Measurements from ENCODE around the gene MPZL2. TPM values are rescaled to one million over a fixed set of nuclear protein-coding genes. Genes with fewer than 3 reads are reported as not detected.

The MPZL2 gene
- polyA plus RNA-seq, 1 of the 3 experiments (the other 2 are of a cell fraction) = 6.2 TPM

DNA sequence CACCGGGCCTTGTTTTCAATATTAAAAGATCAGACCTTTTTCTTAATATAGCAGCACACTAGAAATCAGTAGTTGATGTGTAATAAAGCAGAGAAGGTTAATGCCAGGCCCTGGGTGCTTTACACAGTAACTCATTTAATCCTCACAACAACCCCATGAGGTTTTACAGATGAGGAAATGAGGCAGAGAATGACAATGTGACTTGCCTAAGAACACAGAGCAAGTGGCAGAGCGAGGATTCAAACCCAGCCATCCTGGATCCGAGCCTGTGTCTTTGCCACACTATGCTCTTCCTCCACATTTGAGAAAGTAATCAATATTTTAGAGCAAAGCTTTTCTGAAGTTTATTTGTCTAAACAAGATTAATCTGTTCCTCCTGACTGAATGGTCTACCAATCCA is 46.5 kb downstream of the MPZL2 start:
- Histone ChIP-seq H3K9ac (no peak overlapping the region), H3F3A (replicated peaks; ENCODE audit: insufficient read depth) (no peaks in the 10 kb centered on the region), H4K20me1 (ENCODE audit: insufficient read depth) (no peaks in the 10 kb centered on the region), H3K4me1 (ENCODE audit: control insufficient read depth in 1 of 2, insufficient read depth in 2 of 2, low read depth in 1 of 2, low read length in 1 of 2) (no peaks in the 10 kb centered on the region), H3K4me3 (ENCODE audit: low read depth in 2 of 2, low read length in 1 of 2) (no peak overlapping the region), H3K79me2 (ENCODE audit: insufficient read depth) (no peaks in the 10 kb centered on the region), H3K36me3 (replicated peaks in 1 of 2; ENCODE audit: control insufficient read depth in 1 of 2, insufficient read depth in 2 of 2, low read length in 1 of 2) (no peaks in the 10 kb centered on the region), H2AFZ (ENCODE audit: low read depth) (no peak overlapping the region), H3K27ac (ENCODE audit: low read depth in 2 of 2, low read length in 1 of 2) (no peak overlapping the region), H3K9me2 (no peaks in the 10 kb centered on the region), H3K9me3 (no peaks in the 10 kb centered on the region), H3K27me3 (ENCODE audit: insufficient read depth) (peaks cover 65% of the 10 kb centered on the region), H3K4me2 (no peak overlapping the region)
- WGBS (ENCODE audit: low lambda C conversion rate) = 35% methylated on average over 3 of the region's 3 CpGs
- TF ChIP-seq GABPA (IDR thresholded peaks at IDR 0.05; ENCODE audit: low read depth) (no peak), MXI1 (IDR thresholded peaks at IDR 0.05; ENCODE audit: low read depth, low read length) (no peak), SIN3A (IDR thresholded peaks at IDR 0.05; ENCODE audit: borderline replicate concordance, low read depth, low read length) (no peak), RFX5 (IDR thresholded peaks at IDR 0.05; ENCODE audit: low read length) (no peak), RCOR1 (IDR thresholded peaks at IDR 0.05; ENCODE audit: low read length) (no peak), TEAD4 (IDR thresholded peaks at IDR 0.05; ENCODE audit: borderline replicate concordance, insufficient read depth) (no peak), SMC3 (IDR thresholded peaks at IDR 0.05; ENCODE audit: low read depth, low read length) (no peak), TAF1 (IDR thresholded peaks at IDR 0.05; ENCODE audit: borderline replicate concordance, low read depth, low read length) (no peak), FOSL2 (IDR thresholded peaks at IDR 0.05; ENCODE audit: borderline replicate concordance, low read depth) (no peak), JUND (IDR thresholded peaks at IDR 0.05) (no peak)
- TF ChIP-seq, protein P1, sequence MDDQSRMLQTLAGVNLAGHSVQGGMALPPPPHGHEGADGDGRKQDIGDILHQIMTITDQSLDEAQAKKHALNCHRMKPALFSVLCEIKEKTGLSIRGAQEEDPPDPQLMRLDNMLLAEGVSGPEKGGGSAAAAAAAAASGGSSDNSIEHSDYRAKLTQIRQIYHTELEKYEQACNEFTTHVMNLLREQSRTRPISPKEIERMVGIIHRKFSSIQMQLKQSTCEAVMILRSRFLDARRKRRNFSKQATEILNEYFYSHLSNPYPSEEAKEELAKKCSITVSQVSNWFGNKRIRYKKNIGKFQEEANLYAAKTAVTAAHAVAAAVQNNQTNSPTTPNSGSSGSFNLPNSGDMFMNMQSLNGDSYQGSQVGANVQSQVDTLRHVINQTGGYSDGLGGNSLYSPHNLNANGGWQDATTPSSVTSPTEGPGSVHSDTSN (IDR thresholded peaks at IDR 0.05) = no peak
- TF ChIP-seq, protein P2, sequence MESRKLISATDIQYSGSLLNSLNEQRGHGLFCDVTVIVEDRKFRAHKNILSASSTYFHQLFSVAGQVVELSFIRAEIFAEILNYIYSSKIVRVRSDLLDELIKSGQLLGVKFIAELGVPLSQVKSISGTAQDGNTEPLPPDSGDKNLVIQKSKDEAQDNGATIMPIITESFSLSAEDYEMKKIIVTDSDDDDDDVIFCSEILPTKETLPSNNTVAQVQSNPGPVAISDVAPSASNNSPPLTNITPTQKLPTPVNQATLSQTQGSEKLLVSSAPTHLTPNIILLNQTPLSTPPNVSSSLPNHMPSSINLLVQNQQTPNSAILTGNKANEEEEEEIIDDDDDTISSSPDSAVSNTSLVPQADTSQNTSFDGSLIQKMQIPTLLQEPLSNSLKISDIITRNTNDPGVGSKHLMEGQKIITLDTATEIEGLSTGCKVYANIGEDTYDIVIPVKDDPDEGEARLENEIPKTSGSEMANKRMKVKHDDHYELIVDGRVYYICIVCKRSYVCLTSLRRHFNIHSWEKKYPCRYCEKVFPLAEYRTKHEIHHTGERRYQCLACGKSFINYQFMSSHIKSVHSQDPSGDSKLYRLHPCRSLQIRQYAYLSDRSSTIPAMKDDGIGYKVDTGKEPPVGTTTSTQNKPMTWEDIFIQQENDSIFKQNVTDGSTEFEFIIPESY (IDR thresholded peaks at IDR 0.05; ENCODE audit: borderline replicate concordance, low read depth) = no peak
- TF ChIP-seq, protein P3, sequence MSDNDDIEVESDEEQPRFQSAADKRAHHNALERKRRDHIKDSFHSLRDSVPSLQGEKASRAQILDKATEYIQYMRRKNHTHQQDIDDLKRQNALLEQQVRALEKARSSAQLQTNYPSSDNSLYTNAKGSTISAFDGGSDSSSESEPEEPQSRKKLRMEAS (IDR thresholded peaks at IDR 0.05; ENCODE audit: low read depth) = no peak
- DNase-seq = no peak
- ChIA-PET POLR2A (no interaction called here), CTCF (no interaction called here)

DNA sequence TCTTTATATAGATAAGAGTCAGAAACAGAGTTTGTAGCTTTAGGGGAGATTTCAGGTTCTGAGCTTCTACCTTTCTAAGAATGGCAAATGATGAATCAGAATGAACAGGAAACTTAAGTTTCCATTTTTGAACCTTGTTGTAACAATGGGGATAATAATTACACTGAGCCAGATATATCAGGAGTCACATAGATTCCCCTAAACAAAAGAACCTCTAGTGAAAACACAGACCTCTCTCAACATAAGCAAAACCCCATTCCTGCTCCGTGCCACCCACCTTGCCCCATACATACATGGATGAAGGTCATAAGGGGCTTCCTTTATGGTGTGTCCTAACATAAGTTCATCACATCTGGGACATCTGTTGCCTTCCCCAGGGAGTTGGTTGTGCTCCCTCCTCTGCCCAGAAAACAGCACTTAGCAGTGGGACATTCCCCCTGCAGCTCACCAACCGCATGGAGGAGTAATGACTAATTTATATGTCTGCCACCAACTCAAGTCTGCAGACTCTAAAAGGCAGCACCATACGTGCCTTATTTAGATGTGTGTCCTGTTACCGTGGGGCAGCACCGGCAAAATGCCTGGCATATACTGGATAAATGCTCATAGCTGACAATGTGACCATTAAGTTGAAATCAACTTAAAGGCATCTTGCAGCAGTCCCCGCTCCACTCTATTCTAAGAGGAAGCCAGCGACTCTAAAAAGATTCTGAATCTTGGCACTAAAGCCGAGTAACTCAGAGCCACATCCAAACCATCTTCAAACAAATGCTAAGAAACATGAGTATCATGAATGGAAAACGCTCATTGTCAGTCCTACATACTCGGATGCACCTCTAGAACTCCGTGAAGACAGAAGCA is 47.2 kb downstream of the MPZL2 start:
- no peak for TF ChIP-seq EP300 (IDR thresholded peaks at IDR 0.05; ENCODE audit: borderline replicate concordance in 1 of 2, low read depth in 1 of 2, low read length in 1 of 2)
- no peak for TF ChIP-seq MXI1 (IDR thresholded peaks at IDR 0.05; ENCODE audit: low read depth, low read length)
- TF ChIP-seq, protein P4, sequence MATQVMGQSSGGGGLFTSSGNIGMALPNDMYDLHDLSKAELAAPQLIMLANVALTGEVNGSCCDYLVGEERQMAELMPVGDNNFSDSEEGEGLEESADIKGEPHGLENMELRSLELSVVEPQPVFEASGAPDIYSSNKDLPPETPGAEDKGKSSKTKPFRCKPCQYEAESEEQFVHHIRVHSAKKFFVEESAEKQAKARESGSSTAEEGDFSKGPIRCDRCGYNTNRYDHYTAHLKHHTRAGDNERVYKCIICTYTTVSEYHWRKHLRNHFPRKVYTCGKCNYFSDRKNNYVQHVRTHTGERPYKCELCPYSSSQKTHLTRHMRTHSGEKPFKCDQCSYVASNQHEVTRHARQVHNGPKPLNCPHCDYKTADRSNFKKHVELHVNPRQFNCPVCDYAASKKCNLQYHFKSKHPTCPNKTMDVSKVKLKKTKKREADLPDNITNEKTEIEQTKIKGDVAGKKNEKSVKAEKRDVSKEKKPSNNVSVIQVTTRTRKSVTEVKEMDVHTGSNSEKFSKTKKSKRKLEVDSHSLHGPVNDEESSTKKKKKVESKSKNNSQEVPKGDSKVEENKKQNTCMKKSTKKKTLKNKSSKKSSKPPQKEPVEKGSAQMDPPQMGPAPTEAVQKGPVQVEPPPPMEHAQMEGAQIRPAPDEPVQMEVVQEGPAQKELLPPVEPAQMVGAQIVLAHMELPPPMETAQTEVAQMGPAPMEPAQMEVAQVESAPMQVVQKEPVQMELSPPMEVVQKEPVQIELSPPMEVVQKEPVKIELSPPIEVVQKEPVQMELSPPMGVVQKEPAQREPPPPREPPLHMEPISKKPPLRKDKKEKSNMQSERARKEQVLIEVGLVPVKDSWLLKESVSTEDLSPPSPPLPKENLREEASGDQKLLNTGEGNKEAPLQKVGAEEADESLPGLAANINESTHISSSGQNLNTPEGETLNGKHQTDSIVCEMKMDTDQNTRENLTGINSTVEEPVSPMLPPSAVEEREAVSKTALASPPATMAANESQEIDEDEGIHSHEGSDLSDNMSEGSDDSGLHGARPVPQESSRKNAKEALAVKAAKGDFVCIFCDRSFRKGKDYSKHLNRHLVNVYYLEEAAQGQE (IDR thresholded peaks at IDR 0.05; ENCODE audit: low read depth, low read length) = no peak
- TF ChIP-seq FOSL2 (IDR thresholded peaks at IDR 0.05; ENCODE audit: borderline replicate concordance, low read depth) = no peak
- no peak for TF ChIP-seq YY1 (IDR thresholded peaks at IDR 0.05; ENCODE audit: low read depth)
- TF ChIP-seq FOXM1 (IDR thresholded peaks at IDR 0.05; ENCODE audit: low read depth) = no peak
- TF ChIP-seq EZH2phosphoT487 (IDR thresholded peaks at IDR 0.05; ENCODE audit: borderline replicate concordance, low read depth) = no peak
- Histone ChIP-seq H3K9ac (no peak overlapping the region), H3K9me2 (no peaks in the 10 kb centered on the region), H3K79me2 (ENCODE audit: insufficient read depth) (no peaks in the 10 kb centered on the region), H3K36me3 (replicated peaks in 1 of 2; ENCODE audit: control insufficient read depth in 1 of 2, insufficient read depth in 2 of 2, low read length in 1 of 2) (no peaks in the 10 kb centered on the region), H3K27me3 (ENCODE audit: insufficient read depth) (peaks cover 72% of the 10 kb centered on the region), H3K9me3 (no peaks in the 10 kb centered on the region), H4K20me1 (ENCODE audit: insufficient read depth) (no peaks in the 10 kb centered on the region), H3K4me1 (ENCODE audit: control insufficient read depth in 1 of 2, insufficient read depth in 2 of 2, low read depth in 1 of 2, low read length in 1 of 2) (no peaks in the 10 kb centered on the region), H3K4me2 (no peak overlapping the region), H3K27ac (ENCODE audit: low read depth in 2 of 2, low read length in 1 of 2) (no peak overlapping the region), H3K4me3 (ENCODE audit: low read depth in 2 of 2, low read length in 1 of 2) (no peak overlapping the region), H3F3A (replicated peaks; ENCODE audit: insufficient read depth) (no peaks in the 10 kb centered on the region), H2AFZ (ENCODE audit: low read depth) (no peak overlapping the region)
- DNase-seq = no peak
- ChIA-PET CTCF (interaction anchor here (2.5 kb wide), 1 partner anchor 19 kb away, joined by 10 read pairs; no protein-coding TSS in a partner anchor), POLR2A (no interaction called here)
- WGBS (ENCODE audit: low lambda C conversion rate) = 16% methylated on average over 11 of the region's 11 CpGs

Measured in SK-N-SH (cell line).